Glomerular visceral epithelial cell (primary cell): ENCODE measurements around the gene TMEM74B.
A peak's percentile ranks its signal among the peaks of the same experiment; 100 is the strongest.
"Not testable (repeated sequence)": the region's sequence is repeated elsewhere in the genome, so short reads cannot be mapped to it uniquely, and the experiment has no call there.

ENCODE experiments used
- DNase-seq: peaks from one replicate; pipeline ENCODE4 v3.0.0-alpha.2; 2016; ENCODE audit errors: extremely low spot score

Gene TMEM74B

DNA sequence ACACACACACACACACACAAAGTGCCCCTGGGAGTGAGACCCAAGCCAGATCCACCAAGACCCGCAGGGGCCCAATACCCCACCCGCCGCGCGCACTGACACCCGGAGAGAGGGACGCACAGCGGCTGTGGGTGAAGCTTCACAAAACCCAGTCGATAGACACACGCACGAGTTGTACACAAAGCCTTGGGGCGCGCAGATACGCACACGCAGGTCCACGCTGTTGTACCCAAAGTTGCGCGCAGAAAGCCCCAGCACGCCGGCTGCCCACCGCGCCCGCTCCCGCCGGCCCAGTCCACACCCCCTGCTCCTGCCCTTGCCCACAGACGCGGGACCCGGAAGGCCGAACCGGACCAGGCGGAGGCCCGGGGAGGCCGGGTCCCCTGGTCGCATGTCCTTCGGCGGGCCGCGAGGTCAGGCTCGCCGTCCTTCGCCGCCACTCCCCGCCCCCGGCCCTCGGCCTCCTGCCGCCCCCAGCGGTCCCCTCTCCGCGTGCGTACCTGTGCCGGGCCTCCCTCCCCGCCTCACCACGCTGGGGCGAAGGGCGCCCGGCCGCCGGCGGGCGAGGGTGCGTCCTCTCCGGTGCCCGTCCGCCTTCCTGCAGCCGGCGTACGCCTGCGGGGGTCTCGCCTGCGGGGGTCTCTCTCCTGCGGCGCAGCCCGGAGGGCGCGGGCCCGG lies at the start of gene TMEM74B:
Gene TMEM74B, minus strand, starts transcription at position 344 of the 678 bp plus-strand sequence. CDS start 1,180 bp downstream, outside the sequence.
- no peak for DNase-seq

DNA sequence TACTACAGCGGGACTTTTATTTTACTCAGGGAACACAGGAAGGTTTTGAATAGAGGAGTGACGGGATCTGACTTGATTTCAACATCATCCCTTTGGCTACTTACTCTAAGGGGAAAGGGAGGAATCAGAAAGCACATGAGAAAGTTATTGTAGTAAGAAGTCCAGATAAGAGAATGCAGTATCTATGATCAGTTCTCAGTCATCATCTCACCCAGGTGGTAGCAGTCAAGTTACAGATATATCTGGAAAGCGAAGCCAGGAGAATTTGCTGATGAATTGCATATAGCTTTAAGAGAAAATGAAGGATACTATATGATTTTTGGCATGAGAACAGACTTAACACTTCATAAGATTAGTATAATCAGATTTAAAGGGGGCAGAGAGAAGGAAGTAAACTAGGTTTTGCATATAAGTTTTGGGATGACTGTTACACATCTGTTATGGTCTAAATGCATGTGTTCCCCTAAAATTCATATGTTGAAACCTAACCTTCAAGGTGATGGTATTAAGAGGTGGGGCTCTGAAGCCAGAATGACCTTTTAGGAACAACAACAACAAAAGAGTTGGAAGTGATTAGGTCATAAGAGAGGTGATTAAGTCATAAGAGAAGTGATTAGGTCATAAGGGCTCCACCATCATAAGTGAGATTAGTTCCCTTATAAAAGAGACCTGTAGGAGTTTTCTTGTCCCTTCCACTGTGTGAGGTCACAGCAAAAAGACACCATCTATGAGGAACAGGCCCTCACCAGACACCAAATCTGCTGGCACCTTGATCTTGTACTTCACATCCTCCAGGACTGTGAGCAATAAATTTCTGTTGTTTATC lies 47.7 kb upstream of the TMEM74B start:
- DNase-seq = no peak

DNA sequence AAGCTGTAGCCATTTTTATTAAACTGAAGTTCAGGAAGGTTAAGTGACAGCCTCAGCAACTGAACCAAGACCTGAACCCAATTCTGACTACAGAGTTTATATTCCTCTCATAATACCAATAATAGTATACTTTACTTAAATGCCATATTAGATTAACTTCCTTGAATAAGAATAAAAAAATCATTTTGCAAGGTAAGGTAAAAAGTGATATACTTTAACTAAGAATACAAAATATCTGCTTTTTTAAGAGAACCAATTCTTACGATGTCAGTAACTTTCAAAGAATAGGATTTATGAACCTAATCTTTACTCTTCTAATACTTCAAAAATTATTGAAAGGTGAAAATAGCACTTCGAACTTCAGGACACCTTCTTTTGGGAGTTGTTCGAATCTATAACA lies 44.8 kb upstream of the TMEM74B start:
- DNase-seq = no peak

DNA sequence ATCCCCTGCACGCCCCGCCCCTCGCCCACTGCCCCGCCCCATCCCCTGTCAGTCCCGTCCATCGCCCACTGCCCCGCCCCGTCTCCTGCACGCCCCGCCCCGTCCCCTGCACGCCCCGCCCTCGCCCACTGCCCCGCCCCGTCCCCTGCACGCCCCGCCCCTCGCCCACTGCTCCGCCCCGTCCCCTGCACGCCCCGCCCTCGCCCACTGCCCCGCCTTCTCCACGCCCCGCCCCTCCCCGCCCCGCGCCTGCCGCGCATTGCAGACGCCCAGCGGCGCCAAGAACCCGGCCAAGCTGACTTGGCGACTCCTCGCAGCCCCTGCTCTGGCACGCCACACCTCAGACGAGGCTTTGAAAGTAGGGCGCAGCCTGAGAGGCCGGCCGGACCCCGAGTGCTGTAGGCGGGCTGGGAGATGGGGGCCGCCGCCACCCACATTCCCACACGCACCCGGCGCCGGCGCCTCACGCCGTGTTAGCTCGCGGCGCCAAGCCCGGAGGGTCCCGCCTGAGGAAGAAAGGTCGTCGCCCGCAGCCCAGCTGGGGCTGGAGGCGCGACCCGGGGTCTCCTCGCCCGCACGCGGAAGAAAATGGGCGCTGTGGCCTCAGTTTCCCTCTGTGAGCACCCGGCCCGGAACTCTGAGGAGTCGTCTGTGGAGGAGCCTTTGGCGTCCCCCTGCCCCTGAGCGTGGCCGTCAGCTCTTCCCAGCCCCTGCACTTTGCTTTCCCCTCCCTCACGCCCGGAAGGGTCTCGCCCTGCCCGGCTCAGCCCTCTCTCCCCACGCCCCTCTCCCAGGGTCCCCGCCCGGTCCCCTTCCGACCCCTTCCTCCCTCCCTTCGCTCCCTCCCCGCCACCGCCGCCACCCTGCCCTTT lies 41.2 kb upstream of the TMEM74B start, which contains the start of gene RAD21L1:
Gene RAD21L1, plus strand, starts transcription at position 262 of the 872 bp plus-strand sequence. CDS start 2,410 bp downstream, outside the sequence.
- peak; percentile 93 for DNase-seq

DNA sequence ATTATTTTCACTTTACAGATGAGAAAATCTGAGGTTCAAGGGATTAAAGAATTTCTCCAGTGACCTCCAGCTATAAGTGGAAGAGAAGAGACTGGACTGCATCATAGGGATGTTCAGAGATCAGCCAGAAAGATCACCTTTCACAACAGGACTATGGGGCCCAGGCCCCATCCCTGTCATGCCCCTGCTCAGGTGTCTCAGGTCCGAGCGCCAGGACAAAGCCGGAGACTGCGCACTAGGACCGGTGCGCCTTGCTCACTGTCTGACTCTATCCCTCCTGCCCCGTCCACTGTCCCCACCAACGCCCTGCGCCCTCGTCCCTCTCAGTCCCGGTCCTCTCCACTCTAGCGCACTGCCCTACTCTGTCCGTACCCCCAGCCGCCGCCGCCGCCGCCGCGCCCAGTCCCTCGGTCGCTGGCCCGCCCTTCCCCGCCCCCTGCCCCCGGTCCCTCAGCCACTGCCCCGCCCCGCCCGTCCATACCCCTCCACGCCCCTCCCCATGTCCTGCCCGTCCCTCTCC lies 40.5 kb upstream of the TMEM74B start:
- no peak for DNase-seq

DNA sequence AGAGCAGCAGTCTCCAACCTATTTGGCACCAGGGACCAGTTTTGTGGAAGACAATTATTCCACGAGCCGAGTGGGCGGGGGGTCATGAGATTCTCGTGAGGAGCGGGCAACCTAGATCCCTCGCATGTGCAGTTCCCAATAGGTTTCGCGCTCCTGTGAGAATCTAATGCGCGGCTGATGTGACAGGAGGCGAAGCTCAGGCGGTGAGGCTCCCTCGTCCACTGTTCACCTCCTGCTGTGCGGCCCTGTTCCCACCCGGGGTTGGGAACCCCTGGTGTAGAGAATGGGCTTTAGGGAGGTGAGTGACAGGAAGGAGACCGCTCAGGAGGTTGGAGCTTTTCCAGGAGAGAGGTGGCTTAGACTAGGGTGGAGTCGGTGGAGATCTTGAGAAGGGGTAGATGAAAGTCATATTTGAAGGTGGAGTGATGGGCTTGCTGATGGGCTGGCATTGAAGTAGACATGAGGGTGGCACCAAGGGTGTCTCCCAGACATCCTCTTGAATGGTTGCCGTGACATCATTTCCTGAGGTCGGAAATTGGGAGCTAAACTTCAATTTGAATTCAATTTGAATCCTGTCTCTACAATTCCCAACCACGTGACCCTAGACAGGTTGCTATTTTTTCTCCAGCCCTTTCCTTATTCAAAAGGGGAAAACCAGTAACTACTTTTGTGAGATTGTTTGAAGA lies 39.6 kb upstream of the TMEM74B start:
- no peak for DNase-seq

DNA sequence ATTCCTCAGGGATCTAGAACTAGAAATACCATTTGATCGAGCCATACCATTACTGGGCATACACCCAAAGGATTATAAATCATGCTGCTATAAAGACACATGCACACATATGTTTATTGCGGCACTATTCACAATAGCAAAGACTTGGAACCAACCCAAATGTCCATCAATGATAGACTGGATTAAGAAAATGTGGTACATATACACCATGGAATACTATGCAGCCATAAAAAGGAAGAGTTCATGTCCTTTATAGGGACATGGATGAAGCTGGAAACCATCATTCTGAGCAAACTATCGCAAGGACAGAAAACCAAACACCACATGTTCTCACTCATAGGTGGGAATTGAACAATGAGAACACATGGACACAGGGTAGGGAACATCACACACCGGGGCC lies 38.0 kb upstream of the TMEM74B start:
- not testable (repeated sequence) for DNase-seq

DNA sequence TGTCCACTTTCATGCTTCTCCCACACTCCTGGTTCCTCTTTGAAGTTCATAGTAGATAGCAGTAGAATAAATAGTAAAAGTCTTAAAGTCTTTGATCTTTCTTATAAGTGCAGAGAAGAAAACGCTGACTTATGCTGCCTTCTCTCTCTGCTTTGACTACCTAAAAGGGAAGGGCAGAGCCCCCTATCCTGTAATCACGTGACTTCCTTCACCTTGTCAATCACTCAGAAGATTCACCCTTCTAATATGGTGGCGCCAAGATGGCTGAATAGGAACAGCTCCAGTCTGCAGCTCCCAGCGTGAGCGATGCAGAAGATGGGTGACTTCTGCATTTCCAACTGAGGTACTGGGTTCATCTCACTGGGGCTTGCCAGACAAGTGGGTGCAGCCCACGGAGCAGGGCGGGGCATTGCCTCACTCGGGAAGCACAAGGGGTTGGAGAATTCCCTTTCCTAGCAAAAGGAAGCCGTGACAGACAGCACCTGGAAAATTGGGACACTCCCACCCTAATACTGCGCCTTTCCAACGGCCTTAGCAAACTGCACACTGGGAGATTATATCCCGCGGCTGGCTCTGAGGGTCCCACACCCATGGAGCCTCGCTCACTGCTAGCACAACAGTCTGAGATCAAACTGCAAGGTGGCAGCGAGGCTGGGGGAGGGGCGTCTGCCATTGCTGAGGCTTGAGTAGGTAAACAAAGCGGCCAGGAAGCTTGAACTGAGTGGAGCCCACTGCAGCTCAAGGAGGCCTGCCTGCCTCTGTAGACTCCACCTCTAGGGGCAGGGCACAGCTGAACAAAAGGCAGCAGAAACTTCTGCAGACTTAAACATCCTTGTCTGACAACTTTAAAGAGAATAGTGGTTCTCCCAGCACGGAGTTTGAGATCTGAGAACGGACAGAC lies 32.0 kb upstream of the TMEM74B start:
- not testable (repeated sequence) for DNase-seq

DNA sequence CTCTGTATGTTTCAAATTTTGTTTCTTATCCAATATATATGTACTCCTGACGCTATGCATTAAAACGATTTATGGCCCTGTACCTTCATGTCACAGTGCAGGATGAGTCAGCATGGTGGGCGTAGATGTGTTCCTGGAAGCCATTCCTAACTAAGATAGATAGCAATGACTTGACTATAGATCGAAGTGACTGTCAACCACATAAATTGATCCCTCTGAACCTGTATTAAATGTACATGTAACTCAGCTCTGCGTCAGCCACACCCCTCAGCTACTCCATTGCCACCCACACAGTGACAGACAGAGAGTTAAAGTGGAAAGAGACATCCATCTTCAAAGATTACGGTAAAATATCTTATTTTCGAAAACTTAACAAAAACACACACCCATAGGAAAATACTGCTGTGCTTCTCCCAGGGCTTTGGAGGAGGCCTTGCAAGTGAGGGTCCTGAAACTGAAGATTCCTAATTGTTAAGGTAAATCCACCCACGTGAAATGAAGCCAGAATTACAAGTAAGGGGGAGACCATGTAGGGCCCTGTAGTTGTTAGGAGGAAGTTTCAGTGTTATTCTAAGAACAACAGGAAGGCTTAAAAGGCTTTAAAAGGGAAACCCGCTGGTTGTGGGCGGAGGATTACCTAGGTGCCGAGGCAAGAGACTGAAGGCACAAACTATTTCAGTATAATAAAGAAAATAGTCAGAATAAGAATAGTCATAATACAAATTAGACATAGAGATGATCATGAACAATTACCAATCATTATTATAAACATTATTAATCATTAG lies 30.8 kb upstream of the TMEM74B start:
- no peak for DNase-seq

DNA sequence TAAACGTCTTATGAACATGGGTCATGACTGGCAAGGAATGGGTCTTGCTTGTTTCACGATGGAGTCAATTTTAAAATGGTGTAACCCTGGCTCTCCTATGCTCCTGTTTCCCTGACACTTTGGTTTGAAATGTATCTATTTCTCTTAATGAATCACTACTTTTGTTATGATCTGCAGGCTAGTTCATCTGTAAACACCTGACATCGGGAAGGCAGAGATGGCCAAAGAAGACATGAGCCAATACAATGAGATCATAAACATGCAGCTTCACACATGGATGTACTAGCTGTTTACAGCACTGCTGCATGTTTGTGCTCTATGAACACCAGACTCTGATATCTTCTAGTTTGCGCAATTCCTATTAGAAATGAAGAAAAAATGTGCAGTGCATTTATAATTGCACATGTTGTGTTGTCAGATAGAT lies 30.1 kb upstream of the TMEM74B start:
- DNase-seq = no peak

DNA sequence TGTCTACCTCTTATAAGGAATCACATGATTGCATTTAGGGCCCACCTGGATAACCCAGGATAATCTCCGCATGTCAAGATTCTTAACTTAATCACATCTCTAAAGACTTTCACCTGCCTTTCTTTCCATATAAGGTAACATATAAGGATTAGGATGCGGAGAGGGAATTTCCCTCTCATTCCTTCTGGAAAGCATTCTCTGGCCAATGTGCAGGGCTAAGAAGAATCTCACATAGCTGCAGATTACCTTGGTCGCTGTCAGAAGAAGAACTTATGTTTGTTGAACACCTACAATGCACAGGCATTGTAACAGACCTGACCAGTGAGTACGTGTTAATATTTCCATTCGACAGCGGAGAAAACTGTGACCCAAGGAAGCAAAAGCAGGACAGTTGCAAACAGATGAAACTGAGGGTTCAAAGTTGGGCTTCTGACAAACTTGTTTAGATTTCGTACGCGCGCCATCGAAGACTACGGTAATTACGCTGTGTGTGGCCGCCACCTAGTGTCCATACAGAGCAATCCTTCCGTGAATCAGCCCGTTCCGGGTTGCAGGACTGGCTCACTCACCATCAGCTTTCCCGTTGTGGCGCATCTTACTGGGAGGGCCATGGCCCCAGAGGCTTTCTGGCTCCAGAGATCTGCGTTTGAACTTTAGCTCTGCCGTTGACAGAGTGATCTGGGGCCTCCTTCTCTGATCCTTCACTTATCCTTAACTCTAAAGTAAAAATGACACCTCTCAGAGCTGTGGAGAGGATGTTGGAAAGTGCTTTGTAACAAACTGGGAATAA lies 28.0 kb upstream of the TMEM74B start:
- peak; percentile 74 for DNase-seq

DNA sequence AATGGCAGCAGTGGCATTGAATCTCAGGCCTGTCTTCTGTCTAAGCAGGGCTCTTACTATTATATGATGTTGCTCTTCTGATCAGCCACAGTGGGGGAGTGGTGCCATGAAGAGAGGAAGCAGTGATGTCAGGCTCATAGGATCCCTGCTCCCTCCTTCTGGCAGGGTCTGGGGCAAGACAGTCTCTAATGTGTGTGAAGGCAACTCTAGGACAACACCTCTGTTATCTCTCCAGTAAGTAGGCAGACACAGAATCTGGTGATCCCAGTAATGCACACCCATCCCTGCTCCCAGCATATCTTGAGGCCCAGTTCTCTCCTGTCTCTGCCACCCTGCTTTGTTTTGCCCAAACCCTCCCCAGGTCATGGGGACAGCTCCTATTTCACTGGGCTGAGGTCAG lies 27.2 kb upstream of the TMEM74B start:
- no peak for DNase-seq

DNA sequence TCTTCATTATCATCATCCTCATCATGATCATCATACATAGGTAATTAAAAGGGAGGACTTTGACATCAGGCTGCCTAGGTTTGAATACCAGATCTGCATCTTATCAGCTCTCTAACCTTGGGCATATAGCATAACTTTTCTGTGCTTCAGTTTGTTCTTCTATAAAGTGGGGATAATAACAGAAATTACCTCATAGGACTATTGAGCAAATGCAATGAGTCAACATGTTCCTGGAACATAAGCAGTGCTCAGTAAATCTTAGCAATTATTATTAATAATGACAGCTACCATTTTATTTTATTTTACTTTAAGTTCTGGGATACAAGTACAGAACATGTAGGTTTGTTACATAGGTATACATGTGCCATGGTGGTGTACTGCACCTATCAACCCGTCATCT lies 25.7 kb upstream of the TMEM74B start:
- DNase-seq = no peak

DNA sequence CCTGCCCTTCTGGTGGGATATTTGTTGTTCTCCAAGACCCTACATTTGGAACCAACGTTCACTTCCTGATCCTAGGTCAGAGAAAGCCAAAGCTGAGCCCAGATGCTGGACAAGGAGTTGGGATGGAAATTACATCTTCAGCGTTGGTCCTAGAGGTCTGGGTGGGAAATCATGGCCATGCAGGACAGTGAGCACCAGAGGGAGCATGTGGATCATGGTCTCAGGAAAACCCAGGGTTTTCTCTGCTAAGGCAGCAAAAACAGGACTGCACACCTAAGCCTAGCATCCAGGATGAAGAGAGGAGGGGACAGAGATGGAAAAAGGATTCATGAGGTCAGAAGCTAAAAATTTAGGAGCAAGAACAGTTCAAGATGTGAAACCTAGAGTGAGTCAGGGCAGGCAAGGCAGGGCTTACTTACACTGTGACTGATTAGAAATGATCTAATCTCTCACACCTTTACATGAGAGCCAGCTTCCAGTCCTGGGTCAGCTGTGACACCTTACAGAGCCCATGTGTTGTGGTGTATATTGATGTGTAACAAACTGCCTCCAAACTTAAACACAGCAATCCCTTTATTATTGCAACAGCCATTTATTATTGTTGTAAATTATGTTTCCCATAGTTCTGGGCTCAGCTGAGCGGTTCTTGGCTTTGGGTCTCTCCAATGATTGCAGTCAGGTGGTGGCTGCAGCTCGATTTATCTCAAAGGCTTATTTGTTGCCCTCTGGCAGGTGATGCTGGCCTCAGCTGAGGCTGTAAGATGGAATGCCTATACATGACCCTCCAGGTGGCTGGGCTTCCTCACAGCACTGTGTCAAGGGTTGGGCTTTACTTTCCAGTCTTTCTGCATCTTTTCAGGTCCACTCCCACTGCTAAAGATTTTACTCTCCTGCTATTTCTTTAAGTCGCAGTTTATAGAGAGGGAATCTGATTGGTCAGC lies 24.9 kb upstream of the TMEM74B start:
- no peak for DNase-seq

DNA sequence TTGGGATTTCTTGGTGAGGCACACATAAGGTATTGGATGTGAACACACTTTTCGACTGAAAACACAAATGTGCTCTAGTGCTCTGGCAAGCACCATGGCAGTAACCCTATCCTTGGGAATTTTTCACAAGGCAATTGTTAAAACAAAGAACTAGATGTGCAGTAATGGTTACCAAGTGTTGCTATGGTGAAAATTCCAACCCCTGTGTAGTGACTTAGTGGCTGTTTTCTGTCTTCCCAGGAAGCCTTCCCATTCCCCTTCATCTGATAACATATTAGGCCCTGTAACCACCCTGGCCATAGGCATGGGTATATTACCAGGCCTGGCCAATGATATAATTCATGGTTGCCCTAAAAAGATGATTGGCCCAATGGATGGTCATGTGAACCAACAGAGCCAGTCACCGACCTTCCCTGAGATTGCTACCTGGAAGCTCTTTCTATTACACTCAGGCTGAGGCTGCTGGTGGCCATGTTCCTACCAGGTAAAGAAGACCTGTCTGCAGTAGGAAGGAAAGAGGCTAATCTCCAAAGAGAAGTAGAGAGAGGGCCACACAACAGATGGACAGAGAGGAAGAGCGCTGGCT lies 22.6 kb upstream of the TMEM74B start:
- no peak for DNase-seq

DNA sequence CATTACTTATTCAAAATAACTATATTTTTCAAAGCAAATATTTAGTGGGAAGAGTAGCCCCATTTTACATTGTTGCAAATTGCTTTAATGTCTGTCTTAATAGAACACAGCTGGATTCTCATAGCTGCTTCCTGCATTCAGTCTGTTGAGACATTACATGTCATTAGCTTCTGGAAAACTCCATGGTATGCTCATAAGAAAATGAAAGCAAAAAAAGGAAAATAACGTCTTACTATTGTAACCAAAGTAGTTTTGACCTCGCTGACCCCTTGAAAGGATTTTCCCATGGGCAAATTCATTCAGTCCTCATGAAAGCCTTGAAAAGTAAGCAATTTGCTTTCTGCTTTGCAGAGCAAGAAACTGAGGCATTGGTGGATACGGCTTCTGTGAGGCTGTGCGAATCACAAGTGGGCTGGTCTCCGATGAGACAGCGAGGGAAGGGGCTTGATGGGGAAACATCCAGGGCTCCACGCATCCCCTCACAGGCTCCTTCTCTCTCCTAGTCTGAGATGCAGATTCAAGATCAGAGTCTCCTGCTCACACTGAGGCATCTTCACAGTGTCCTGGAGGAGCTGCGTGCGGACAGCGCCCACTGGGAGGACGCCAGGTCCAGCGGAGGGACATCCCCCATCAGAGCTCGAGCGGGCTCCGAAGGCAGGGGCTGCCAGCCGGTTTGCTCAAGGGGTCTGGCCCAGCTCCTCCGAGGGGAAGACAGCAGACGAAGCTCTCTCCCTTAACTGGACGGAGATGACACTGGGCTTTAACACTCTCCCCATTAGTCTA lies 21.8 kb upstream of the TMEM74B start:
- no peak for DNase-seq
